ENCODE measurements around the gene HIP1R.

DNA sequence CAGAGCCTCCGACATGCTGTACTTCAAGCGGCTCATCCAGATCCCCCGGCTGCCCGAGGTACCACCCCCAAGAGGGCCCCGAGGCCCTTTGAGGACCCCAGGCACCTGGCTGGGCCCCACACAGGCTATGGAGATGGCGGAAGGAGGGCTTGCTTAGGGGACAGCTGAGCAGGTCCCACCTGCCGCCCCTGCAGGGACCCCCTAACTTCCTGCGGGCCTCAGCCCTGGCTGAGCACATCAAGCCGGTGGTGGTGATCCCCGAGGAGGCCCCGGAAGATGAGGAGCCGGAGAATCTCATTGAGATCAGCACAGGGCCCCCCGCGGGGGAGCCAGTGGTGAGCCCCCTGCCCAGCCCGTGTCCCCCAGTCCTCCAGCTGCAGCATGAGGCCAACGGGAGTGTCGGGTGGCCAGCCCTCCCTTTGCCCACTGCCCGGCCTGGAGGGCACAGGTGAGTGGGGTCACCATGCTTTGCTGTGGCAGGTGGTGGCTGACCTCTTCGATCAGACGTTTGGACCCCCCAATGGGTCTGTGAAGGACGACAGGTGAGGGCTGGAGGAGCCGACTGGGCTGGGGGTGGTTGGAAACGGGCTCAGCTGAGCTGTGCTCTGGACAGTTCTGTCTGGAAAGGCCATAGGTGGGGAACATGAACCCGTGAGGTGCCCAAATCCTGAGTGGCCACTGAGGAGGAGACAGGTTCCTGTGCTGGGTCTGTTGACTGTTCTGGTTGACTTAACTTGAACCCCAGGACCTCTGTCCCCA, 20.0 kb downstream of the HIP1R start:
- TF ChIP-seq, protein P1, sequence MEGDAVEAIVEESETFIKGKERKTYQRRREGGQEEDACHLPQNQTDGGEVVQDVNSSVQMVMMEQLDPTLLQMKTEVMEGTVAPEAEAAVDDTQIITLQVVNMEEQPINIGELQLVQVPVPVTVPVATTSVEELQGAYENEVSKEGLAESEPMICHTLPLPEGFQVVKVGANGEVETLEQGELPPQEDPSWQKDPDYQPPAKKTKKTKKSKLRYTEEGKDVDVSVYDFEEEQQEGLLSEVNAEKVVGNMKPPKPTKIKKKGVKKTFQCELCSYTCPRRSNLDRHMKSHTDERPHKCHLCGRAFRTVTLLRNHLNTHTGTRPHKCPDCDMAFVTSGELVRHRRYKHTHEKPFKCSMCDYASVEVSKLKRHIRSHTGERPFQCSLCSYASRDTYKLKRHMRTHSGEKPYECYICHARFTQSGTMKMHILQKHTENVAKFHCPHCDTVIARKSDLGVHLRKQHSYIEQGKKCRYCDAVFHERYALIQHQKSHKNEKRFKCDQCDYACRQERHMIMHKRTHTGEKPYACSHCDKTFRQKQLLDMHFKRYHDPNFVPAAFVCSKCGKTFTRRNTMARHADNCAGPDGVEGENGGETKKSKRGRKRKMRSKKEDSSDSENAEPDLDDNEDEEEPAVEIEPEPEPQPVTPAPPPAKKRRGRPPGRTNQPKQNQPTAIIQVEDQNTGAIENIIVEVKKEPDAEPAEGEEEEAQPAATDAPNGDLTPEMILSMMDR (IDR thresholded peaks at IDR 0.05) = no peak
- TF ChIP-seq POLR2AphosphoS5 (IDR thresholded peaks at IDR 0.05) = no peak
- TF ChIP-seq POLR2A (IDR thresholded peaks at IDR 0.05) = no peak
- TF ChIP-seq EP300 (IDR thresholded peaks at IDR 0.05) = no peak
